Measurements from ENCODE around the gene CCDC106. TPM values are rescaled to one million over a fixed set of nuclear protein-coding genes. Genes with fewer than 3 reads are reported as not detected.
A peak's percentile ranks its signal among the peaks of the same experiment; 100 is the strongest.

Gene CCDC106
- total RNA-seq, 1 experiment from 2014 or later, result 17.4 TPM

GRCh38 chr19:55623561-55623960 is 24.5 kb upstream of the CCDC106 start:
- TF ChIP-seq, protein P1, sequence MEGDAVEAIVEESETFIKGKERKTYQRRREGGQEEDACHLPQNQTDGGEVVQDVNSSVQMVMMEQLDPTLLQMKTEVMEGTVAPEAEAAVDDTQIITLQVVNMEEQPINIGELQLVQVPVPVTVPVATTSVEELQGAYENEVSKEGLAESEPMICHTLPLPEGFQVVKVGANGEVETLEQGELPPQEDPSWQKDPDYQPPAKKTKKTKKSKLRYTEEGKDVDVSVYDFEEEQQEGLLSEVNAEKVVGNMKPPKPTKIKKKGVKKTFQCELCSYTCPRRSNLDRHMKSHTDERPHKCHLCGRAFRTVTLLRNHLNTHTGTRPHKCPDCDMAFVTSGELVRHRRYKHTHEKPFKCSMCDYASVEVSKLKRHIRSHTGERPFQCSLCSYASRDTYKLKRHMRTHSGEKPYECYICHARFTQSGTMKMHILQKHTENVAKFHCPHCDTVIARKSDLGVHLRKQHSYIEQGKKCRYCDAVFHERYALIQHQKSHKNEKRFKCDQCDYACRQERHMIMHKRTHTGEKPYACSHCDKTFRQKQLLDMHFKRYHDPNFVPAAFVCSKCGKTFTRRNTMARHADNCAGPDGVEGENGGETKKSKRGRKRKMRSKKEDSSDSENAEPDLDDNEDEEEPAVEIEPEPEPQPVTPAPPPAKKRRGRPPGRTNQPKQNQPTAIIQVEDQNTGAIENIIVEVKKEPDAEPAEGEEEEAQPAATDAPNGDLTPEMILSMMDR (IDR thresholded peaks at IDR 0.05; ENCODE audit: insufficient read depth in 1 of 2, low read depth in 1 of 2, low read length in 1 of 2, severe bottlenecking in 1 of 2, unreplicated experiment in 1 of 2), result no peak
- BruUV-seq (replicated peaks), result TSS peak; percentile 30
- Histone ChIP-seq H3K4me1 (no peaks in the 10 kb centered on the region), H3K4me3 (ENCODE audit: low read depth, low read length) (peak overlapping the region; percentile 74), H3K36me3 (ENCODE audit: control insufficient read depth, insufficient read depth, low read length) (no peaks in the 10 kb centered on the region), H3K27me3 (replicated peaks; ENCODE audit: control insufficient read depth, insufficient read depth, low read length) (no peaks in the 10 kb centered on the region), H3K9me3 (0 out of 2 replicates have a peak, but pooled peaks cover 6% of the 10 kb centered on the region)
- DNase-seq, result no peak
- Mint-ChIP-seq H3K9me3 (ENCODE audit: unreplicated experiment) (no peaks in the 10 kb centered on the region), H3K4me3 (ENCODE audit: unreplicated experiment) (peak overlapping the region; percentile 73), H3K27ac (ENCODE audit: unreplicated experiment) (peak overlapping the region; percentile 85), H3K27me3 (ENCODE audit: insufficient read depth, unreplicated experiment) (no peaks in the 10 kb centered on the region), H3K36me3 (ENCODE audit: insufficient read depth, unreplicated experiment) (peaks cover 35% of the 10 kb centered on the region), H3K4me1 (ENCODE audit: low read depth, unreplicated experiment) (peaks cover 7% of the 10 kb centered on the region)
- ChIA-PET CTCF (interaction anchor here (0.5 to 2.0 kb wide), 3 partner anchors 9 to 31 kb away, joined by 6 to 30 read pairs (median 18); partner anchors contain the start of gene ZNF865), POLR2A (no interaction called here)
- intact Hi-C loops (cut with micrococcal nuclease; ENCODE audit: unreplicated experiment), result no loop called here

DNA sequence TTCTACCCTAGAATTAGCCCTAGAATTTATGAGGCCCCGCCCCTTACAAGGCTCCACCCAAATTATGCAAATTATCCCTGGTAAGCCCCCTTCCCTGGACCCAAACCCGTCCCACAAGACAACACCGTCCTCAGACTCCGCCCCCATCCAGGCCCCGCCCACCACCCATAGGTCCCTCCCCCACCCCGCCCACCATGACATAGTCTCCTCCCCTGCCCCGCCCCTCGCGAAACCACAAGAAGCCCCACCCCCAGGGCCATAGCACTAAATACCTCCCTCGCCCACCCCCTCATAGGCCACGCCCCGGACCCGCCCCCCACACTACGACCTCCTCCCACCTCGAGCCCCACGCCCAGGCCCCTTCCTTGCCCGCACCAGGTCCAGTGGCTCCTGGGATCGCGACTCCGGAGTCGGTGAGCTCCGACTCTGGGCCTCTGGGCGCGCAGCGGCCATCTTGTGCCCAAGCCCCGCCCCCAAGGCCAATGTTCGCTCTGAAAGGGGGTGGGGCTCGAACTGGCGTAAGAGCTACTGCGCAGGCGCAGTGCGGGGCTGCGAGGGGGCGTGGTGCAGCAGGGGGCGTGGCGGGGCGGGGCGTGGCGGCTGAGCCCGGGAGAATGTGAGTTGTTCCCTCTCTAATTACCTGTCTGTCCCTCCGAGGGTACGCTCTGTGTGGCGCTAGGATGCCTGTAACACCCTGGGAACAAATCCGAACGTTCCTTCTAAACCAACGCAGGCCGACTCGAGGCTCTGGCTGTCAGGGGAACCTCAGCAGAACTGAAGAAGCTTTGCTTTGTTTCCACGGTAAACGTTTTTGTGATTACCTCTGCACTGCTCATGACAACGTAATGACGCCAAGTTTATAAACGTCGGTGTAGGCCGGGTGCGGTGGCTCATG is 23.7 kb upstream of the CCDC106 start, which contains the start of gene ZNF784:
TSS of gene ZNF784 (minus strand) at position 458 of the 895 bp plus-strand sequence. CDS start at position 453, 5 bp downstream.
- H3K27me3 ChIP-seq (replicated peaks; ENCODE audit: control insufficient read depth, insufficient read depth, low read length), result no peaks in the 10 kb centered on the region
- H3K4me3 Mint-ChIP-seq (ENCODE audit: unreplicated experiment), result peak within 1 kb of the TSS; percentile 73
- POLR2A ChIA-PET, result interaction anchor here (0.5 to 1.5 kb wide), 15 partner anchors 8 to 322 kb away, joined by 3 to 18 read pairs (median 4); partner anchors contain the start of genes FIZ1, ISOC2, KMT5C and UBE2S
- no peaks in the 10 kb centered on the region for H3K4me1 ChIP-seq
- H3K36me3 Mint-ChIP-seq (ENCODE audit: insufficient read depth, unreplicated experiment), result peaks cover 31% of the 10 kb centered on the region
- no peaks in the 10 kb centered on the region for H3K9me3 Mint-ChIP-seq (ENCODE audit: unreplicated experiment)
- TF ChIP-seq, protein P1 (IDR thresholded peaks at IDR 0.05; ENCODE audit: insufficient read depth in 1 of 2, low read depth in 1 of 2, low read length in 1 of 2, severe bottlenecking in 1 of 2, unreplicated experiment in 1 of 2), result no peak
- peak; percentile 94 to 97 for DNase-seq
- BruUV-seq (replicated peaks), result no TSS peak
- H3K4me3 ChIP-seq (ENCODE audit: low read depth, low read length), result peak within 1 kb of the TSS; percentile 74
- CTCF ChIA-PET, result interaction anchor here (0.5 to 2.1 kb wide), 16 partner anchors 8 to 866 kb away, joined by 3 to 30 read pairs (median 4); partner anchors contain the start of genes KMT5C, TMEM238 and ZNF865
- H3K27me3 Mint-ChIP-seq (ENCODE audit: insufficient read depth, unreplicated experiment), result no peaks in the 10 kb centered on the region
- peaks cover 7% of the 10 kb centered on the region for H3K4me1 Mint-ChIP-seq (ENCODE audit: low read depth, unreplicated experiment)
- intact Hi-C loops (cut with micrococcal nuclease; ENCODE audit: unreplicated experiment), result loop anchor here (1.0 to 2.0 kb wide), 3 partner anchors 18 to 44 kb away; partner anchors contain the start of genes FIZ1 and ZNF579
- H3K36me3 ChIP-seq (ENCODE audit: control insufficient read depth, insufficient read depth, low read length), result no peaks in the 10 kb centered on the region
- H3K27ac Mint-ChIP-seq (ENCODE audit: unreplicated experiment), result peak within 1 kb of the TSS; percentile 85
- H3K9me3 ChIP-seq, result 0 out of 2 replicates have a peak, but pooled peaks cover 6% of the 10 kb centered on the region

- CTCF ChIA-PET, result interaction anchor here (0.6 to 2.1 kb wide), 15 partner anchors 8 to 865 kb away, joined by 3 to 30 read pairs (median 4); partner anchors contain the start of genes KMT5C, TMEM238 and ZNF865
- TF ChIP-seq, protein P1 (IDR thresholded peaks at IDR 0.05; ENCODE audit: insufficient read depth in 1 of 2, low read depth in 1 of 2, low read length in 1 of 2, severe bottlenecking in 1 of 2, unreplicated experiment in 1 of 2), result no peak
- peak overlapping the region; percentile 85 for H3K27ac Mint-ChIP-seq (ENCODE audit: unreplicated experiment)
- peak overlapping the region; percentile 74 for H3K4me3 ChIP-seq (ENCODE audit: low read depth, low read length)
- no peaks in the 10 kb centered on the region for H3K4me1 ChIP-seq
- H3K4me1 Mint-ChIP-seq (ENCODE audit: low read depth, unreplicated experiment), result peaks cover 7% of the 10 kb centered on the region
- peak overlapping the region; percentile 73 for H3K4me3 Mint-ChIP-seq (ENCODE audit: unreplicated experiment)
- BruUV-seq (replicated peaks), result TSS peak; percentile 59
- no peaks in the 10 kb centered on the region for H3K27me3 Mint-ChIP-seq (ENCODE audit: insufficient read depth, unreplicated experiment)
- no peak for DNase-seq
- H3K36me3 Mint-ChIP-seq (ENCODE audit: insufficient read depth, unreplicated experiment), result peaks cover 25% of the 10 kb centered on the region
- intact Hi-C loops (cut with micrococcal nuclease; ENCODE audit: unreplicated experiment), result loop anchor here (2.0 kb wide), 1 partner anchor 44 kb away; the partner anchor contains the start of gene ZNF579
- H3K9me3 Mint-ChIP-seq (ENCODE audit: unreplicated experiment), result no peaks in the 10 kb centered on the region
- POLR2A ChIA-PET, result interaction anchor here (0.5 to 1.5 kb wide), 12 partner anchors 8 to 323 kb away, joined by 3 to 18 read pairs (median 4); partner anchors contain the start of genes FIZ1, ISOC2, UBE2S and ZNF628
- no peaks in the 10 kb centered on the region for H3K27me3 ChIP-seq (replicated peaks; ENCODE audit: control insufficient read depth, insufficient read depth, low read length)
- H3K9me3 ChIP-seq, result 0 out of 2 replicates have a peak, but pooled peaks cover 6% of the 10 kb centered on the region
- no peaks in the 10 kb centered on the region for H3K36me3 ChIP-seq (ENCODE audit: control insufficient read depth, insufficient read depth, low read length)
Observed at GRCh38 chr19:55625004-55625326, 23.0 kb upstream of the CCDC106 start.
